Trophoblast cell (in vitro differentiated cells and primary cell): ENCODE measurements around the gene ZSWIM6.
A peak's percentile ranks its signal among the peaks of the same experiment; 100 is the strongest.

Experiments
- DNase-seq, 2 donors: peaks; one replicate each; pipeline ENCODE4 v3.0.0-alpha.2; 2016
- H2AFZ ChIP-seq: 2 replicates; pipeline ENCODE4 v1.6.1; 2013; ENCODE audit warnings: low read length, moderate library complexity, mild to moderate bottlenecking; ENCODE audit not compliant: insufficient read depth, poor library complexity
- H2AK5ac ChIP-seq: 2 replicates; pipeline ENCODE4 v1.6.1; 2013; ENCODE audit warnings: mild to moderate bottlenecking, low read length
- H2BK120ac ChIP-seq: 2 replicates; pipeline ENCODE4 v1.6.1; 2013; ENCODE audit warnings: low read length, mild to moderate bottlenecking, moderate library complexity; ENCODE audit not compliant: insufficient read depth, poor library complexity
- H2BK12ac ChIP-seq: 2 replicates; pipeline ENCODE4 v1.6.1; 2013; ENCODE audit warnings: mild to moderate bottlenecking, low read length, moderate library complexity
- H2BK5ac ChIP-seq: 2 replicates; pipeline ENCODE4 v1.6.1; 2013; ENCODE audit warnings: low read length, low read depth, moderate library complexity, mild to moderate bottlenecking; ENCODE audit not compliant: poor library complexity
- H3K14ac ChIP-seq: 2 replicates; pipeline ENCODE4 v1.6.1; 2013; ENCODE audit warnings: mild to moderate bottlenecking, low read length
- H3K18ac ChIP-seq: 2 replicates; pipeline ENCODE4 v1.6.1; 2013; ENCODE audit warnings: mild to moderate bottlenecking, low read length
- H3K23ac ChIP-seq: 2 replicates; pipeline ENCODE4 v1.6.1; 2013; ENCODE audit warnings: low read length
- H3K27ac ChIP-seq: 2 replicates; pipeline ENCODE4 v1.5.1; 2013; ENCODE audit warnings: low read depth, mild to moderate bottlenecking, inconsistent platforms, low read length, moderate library complexity
- H3K27me3 ChIP-seq: 2 replicates; pipeline ENCODE4 v1.6.1; 2013; ENCODE audit warnings: inconsistent platforms, mild to moderate bottlenecking, low read length, moderate library complexity; ENCODE audit not compliant: insufficient read depth
- H3K36me3 ChIP-seq, 2 experiments: 1 replicate in 1 of 2; 2 replicates in 1 of 2; pipeline ENCODE4 v1.6.1; 2013; ENCODE audit warnings: low read length in 2 of 2, mild to moderate bottlenecking in 2 of 2, moderate library complexity in 1 of 2; ENCODE audit not compliant: insufficient read depth in 2 of 2, control insufficient read depth in 1 of 2
- H3K4ac ChIP-seq: 2 replicates; pipeline ENCODE4 v1.6.1; 2013; ENCODE audit warnings: low read depth, mild to moderate bottlenecking, low read length, moderate library complexity
- H3K4me1 ChIP-seq, 2 experiments: 1 replicate in 1 of 2; 2 replicates in 1 of 2; pipeline ENCODE4 v1.6.1; 2013; ENCODE audit warnings: low read length in 2 of 2, mild to moderate bottlenecking in 2 of 2, moderate library complexity in 1 of 2; ENCODE audit not compliant: insufficient read depth in 2 of 2, control insufficient read depth in 1 of 2
- H3K4me2 ChIP-seq: 2 replicates; pipeline ENCODE4 v1.6.1; 2013; ENCODE audit warnings: inconsistent platforms, mild to moderate bottlenecking, low read length, moderate library complexity
- H3K4me3 ChIP-seq: 2 replicates; pipeline ENCODE4 v1.5.1; 2013; ENCODE audit warnings: mild to moderate bottlenecking, low read depth, low read length, inconsistent platforms
- H3K79me1 ChIP-seq: one replicate; pipeline ENCODE4 v1.6.1; 2013; ENCODE audit warnings: low read length
- H3K79me2 ChIP-seq: 2 replicates; pipeline ENCODE4 v1.6.1; 2013; ENCODE audit warnings: low read length, mild to moderate bottlenecking; ENCODE audit not compliant: control insufficient read depth, insufficient read depth, poor library complexity
- H3K9ac ChIP-seq: 2 replicates; pipeline ENCODE4 v1.6.1; 2013; ENCODE audit warnings: mild to moderate bottlenecking, low read length
- H3K9me3 ChIP-seq: 2 replicates; pipeline ENCODE4 v1.6.1; 2013; ENCODE audit warnings: low read depth, mild to moderate bottlenecking, control low read depth, inconsistent platforms, low read length; ENCODE audit not compliant: insufficient read depth
- H4K12ac ChIP-seq: 2 replicates; pipeline ENCODE4 v1.6.1; 2013; ENCODE audit warnings: low read depth, mild to moderate bottlenecking, low read length, moderate library complexity
- H4K8ac ChIP-seq: 2 replicates; pipeline ENCODE4 v1.6.1; 2013; ENCODE audit warnings: low read depth, mild to moderate bottlenecking, low read length, moderate library complexity
- H4K91ac ChIP-seq: one replicate; pipeline ENCODE4 v1.6.1; 2013; ENCODE audit warnings: low read depth, mild to moderate bottlenecking, low read length, moderate library complexity
- WGBS: extraction: QIAGEN DNeasy Blood & Tissue Kit; methylation state at CpG from one replicate; pipeline ENCODE4 v1.1.7; 2013; ENCODE audit warnings: missing lambda C conversion rate; ENCODE audit not compliant: insufficient read length, insufficient coverage; ENCODE audit errors: extremely low coverage; 5-methylcytosine and 5-hydroxymethylcytosine counted together

Gene ZSWIM6

DNA sequence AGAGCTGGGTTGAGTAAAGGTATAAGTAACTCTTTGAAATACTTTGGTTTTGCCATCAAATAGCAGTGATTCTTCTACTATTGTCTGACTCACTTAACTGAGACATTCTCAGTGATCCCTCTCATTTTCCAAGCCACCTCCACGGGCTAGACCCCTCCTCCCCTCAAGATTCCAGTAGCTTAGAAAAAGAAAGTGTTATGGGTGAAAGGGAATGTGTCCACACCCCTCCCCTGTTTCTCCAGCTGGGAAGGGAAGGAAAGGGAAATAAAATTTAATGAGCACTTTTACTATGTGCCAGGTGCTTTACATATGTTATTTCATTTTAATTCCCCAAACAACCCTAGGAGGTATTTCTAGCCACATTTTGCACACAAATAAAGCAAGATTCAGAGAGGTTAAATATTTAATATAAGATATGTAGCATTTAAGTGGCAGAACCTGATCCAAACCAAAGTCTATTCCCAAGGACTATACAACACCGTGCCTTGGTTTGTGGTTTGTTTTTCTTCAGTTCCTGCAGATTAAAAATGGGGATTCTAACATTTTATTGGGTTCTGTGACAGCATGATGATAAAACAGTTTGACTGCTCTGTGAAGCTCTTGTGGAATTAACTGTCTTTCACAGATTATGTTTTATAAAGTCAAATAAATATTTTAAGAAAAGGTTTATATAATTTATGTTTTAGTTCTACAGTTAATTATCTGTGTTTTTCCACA lies 135.9 kb downstream of the ZSWIM6 start:
- no peaks in the 10 kb centered on the region for H3K79me2 ChIP-seq
- no peaks in the 10 kb centered on the region for H3K27me3 ChIP-seq
- no peaks in the 10 kb centered on the region for H3K36me3 ChIP-seq
- H3K23ac ChIP-seq = no peak overlapping the region
- no peak overlapping the region for H3K27ac ChIP-seq
- H3K9ac ChIP-seq = no peak overlapping the region
- H2BK120ac ChIP-seq = no peak overlapping the region
- no peak overlapping the region for H3K4me3 ChIP-seq
- no peaks in the 10 kb centered on the region for H3K79me1 ChIP-seq
- H3K9me3 ChIP-seq = peaks cover 2% of the 10 kb centered on the region
- no peak for DNase-seq
- H2BK12ac ChIP-seq = no peak overlapping the region
- H4K8ac ChIP-seq = no peak overlapping the region
- H3K4ac ChIP-seq = no peak overlapping the region
- WGBS = no CpG with 5 or more reads among the region's 2 CpGs
- H3K14ac ChIP-seq = no peak overlapping the region
- no peak overlapping the region for H3K4me2 ChIP-seq
- no peak overlapping the region for H2AK5ac ChIP-seq
- no peak overlapping the region for H4K12ac ChIP-seq
- H3K4me1 ChIP-seq = peaks cover 2 to 4% of the 10 kb centered on the region in 2 experiments
- H3K18ac ChIP-seq = no peak overlapping the region
- H2BK5ac ChIP-seq = no peak overlapping the region
- H4K91ac ChIP-seq = no peak overlapping the region
- H2AFZ ChIP-seq = no peak overlapping the region

GRCh38 chr5:61468483-61468865 lies 136.4 kb downstream of the ZSWIM6 start:
- H3K27me3 ChIP-seq = no peaks in the 10 kb centered on the region
- no peaks in the 10 kb centered on the region for H3K36me3 ChIP-seq
- H3K4me1 ChIP-seq = peaks cover 2 to 4% of the 10 kb centered on the region in 2 experiments
- H3K79me1 ChIP-seq = no peaks in the 10 kb centered on the region
- no peak overlapping the region for H4K91ac ChIP-seq
- H3K4ac ChIP-seq = no peak overlapping the region
- no peak overlapping the region for H3K23ac ChIP-seq
- no peaks in the 10 kb centered on the region for H3K79me2 ChIP-seq
- no peak overlapping the region for H3K4me3 ChIP-seq
- no peak overlapping the region for H4K8ac ChIP-seq
- no peak overlapping the region for H2BK12ac ChIP-seq
- no peak overlapping the region for H3K14ac ChIP-seq
- no peak overlapping the region for H2BK120ac ChIP-seq
- no peak overlapping the region for H2BK5ac ChIP-seq
- no peak overlapping the region for H3K27ac ChIP-seq
- no peak overlapping the region for H4K12ac ChIP-seq
- no peak overlapping the region for H3K18ac ChIP-seq
- WGBS = no CpG with 5 or more reads among the region's 2 CpGs
- H3K4me2 ChIP-seq = no peak overlapping the region
- no peak overlapping the region for H2AK5ac ChIP-seq
- H2AFZ ChIP-seq = no peak overlapping the region
- peaks cover 2% of the 10 kb centered on the region for H3K9me3 ChIP-seq
- H3K9ac ChIP-seq = no peak overlapping the region
- DNase-seq = no peak

DNA sequence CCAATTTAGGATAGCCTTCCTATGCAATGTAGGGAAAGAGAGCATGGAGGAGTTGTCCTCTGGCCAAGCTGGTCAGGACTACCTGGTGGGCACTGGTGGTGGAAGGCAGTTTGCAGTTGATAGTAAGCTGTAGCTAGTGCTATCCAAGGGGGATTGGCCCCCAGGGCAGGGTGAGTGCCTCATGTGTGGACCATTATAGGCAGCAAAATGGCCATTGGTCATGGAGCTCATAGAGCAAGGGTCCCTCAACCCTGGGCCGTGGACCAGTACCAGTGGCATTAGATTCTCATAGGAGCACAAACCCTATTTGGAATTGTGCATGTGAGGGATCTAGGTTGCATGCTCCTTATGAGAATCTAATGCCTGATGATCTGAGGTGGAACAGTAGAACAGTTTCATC lies 139.3 kb downstream of the ZSWIM6 start:
- DNase-seq = no peak
- peaks cover 2% of the 10 kb centered on the region for H3K9me3 ChIP-seq
- H4K8ac ChIP-seq = no peak overlapping the region
- H2BK5ac ChIP-seq = no peak overlapping the region
- H2BK12ac ChIP-seq = no peak overlapping the region
- H2AK5ac ChIP-seq = no peak overlapping the region
- H3K4me3 ChIP-seq = no peak overlapping the region
- H3K23ac ChIP-seq = no peak overlapping the region
- no CpG with 5 or more reads among the region's 1 CpG for WGBS
- no peak overlapping the region for H3K4me2 ChIP-seq
- no peak overlapping the region for H3K4ac ChIP-seq
- H3K36me3 ChIP-seq = no peaks in the 10 kb centered on the region
- no peak overlapping the region for H3K27ac ChIP-seq
- H3K79me1 ChIP-seq = no peaks in the 10 kb centered on the region
- no peak overlapping the region for H3K14ac ChIP-seq
- H2BK120ac ChIP-seq = no peak overlapping the region
- H3K4me1 ChIP-seq = peaks cover 0 to 2% of the 10 kb centered on the region in 2 experiments
- no peak overlapping the region for H4K12ac ChIP-seq
- H2AFZ ChIP-seq = no peak overlapping the region
- H3K18ac ChIP-seq = peak overlapping the region; percentile 8
- H4K91ac ChIP-seq = no peak overlapping the region
- H3K9ac ChIP-seq = no peak overlapping the region
- no peaks in the 10 kb centered on the region for H3K79me2 ChIP-seq
- H3K27me3 ChIP-seq = no peaks in the 10 kb centered on the region

- H3K27me3 ChIP-seq = no peaks in the 10 kb centered on the region
- no peak overlapping the region for H3K4me3 ChIP-seq
- no peak for DNase-seq
- no peak overlapping the region for H4K8ac ChIP-seq
- H2BK120ac ChIP-seq = no peak overlapping the region
- H3K18ac ChIP-seq = no peak overlapping the region
- no peaks in the 10 kb centered on the region for H3K36me3 ChIP-seq
- no peak overlapping the region for H3K9ac ChIP-seq
- H3K4me1 ChIP-seq = peaks cover 0 to 2% of the 10 kb centered on the region in 2 experiments
- no peak overlapping the region for H3K27ac ChIP-seq
- no peak overlapping the region for H4K91ac ChIP-seq
- H2AK5ac ChIP-seq = no peak overlapping the region
- no peak overlapping the region for H2BK5ac ChIP-seq
- peaks cover 2% of the 10 kb centered on the region for H3K9me3 ChIP-seq
- no peak overlapping the region for H3K4ac ChIP-seq
- H4K12ac ChIP-seq = no peak overlapping the region
- no peak overlapping the region for H3K14ac ChIP-seq
- H3K79me2 ChIP-seq = no peaks in the 10 kb centered on the region
- no peak overlapping the region for H3K23ac ChIP-seq
- no peak overlapping the region for H2BK12ac ChIP-seq
- H2AFZ ChIP-seq = no peak overlapping the region
- H3K4me2 ChIP-seq = no peak overlapping the region
- H3K79me1 ChIP-seq = no peaks in the 10 kb centered on the region
- no CpG with 5 or more reads among the region's 7 CpGs for WGBS
Measured at GRCh38 chr5:61472172-61472958, 140.3 kb downstream of the ZSWIM6 start.
